Stimulated activated CD8-positive, alpha-beta memory T cell treated with anti-CD3 and anti-CD28 coated beads, Interleukin-7, amount 100 ng/mL, for 4 hours (primary cell): Measurements from ENCODE around the gene NUDCD3.

Experiments
- DNase-seq, 2 donors: peaks; one replicate each; pipeline ENCODE4 v3.0.0-alpha.2; 2020; ENCODE audit warnings: low read depth in 2 of 2

Gene NUDCD3

DNA sequence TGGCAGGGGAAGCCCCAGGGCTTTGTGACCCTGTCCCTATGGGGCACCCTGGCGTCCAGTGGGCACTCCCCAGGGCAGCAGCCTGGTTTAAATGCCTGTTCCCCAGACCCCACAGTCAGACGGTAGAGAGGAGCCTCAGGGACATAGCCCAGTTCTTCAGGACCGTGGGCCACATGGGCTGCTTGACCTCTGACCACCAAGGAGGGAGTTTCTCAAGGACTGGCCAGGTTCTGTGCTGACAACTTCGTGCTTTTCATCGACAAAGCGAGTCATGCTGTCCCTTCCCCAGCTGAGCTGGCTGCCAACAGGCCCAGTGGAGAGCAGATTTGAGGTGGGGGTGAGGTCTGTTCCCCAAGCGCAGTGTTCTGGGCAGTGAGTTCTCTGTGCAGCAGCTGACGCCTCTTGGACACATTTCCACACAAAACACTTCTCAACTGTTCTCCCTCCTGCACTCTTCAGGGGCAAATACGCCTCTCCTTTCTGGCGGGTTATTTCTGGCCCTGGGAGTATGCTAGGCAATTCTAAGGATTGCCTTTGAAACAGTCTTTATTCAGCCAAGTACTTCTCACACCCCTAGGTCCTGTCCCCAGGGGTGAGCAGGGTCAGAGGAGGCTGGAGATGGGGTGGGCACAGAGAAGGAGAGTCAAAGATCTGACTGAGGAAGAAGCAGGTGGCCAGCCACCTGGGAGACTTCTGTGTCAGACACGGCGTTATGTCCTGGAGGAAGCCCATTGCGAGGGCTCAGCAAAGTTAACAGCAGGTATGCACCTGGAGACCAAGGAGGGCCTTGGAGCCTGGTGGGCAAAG is 107.8 kb downstream of the NUDCD3 start:
- no peak for DNase-seq

DNA sequence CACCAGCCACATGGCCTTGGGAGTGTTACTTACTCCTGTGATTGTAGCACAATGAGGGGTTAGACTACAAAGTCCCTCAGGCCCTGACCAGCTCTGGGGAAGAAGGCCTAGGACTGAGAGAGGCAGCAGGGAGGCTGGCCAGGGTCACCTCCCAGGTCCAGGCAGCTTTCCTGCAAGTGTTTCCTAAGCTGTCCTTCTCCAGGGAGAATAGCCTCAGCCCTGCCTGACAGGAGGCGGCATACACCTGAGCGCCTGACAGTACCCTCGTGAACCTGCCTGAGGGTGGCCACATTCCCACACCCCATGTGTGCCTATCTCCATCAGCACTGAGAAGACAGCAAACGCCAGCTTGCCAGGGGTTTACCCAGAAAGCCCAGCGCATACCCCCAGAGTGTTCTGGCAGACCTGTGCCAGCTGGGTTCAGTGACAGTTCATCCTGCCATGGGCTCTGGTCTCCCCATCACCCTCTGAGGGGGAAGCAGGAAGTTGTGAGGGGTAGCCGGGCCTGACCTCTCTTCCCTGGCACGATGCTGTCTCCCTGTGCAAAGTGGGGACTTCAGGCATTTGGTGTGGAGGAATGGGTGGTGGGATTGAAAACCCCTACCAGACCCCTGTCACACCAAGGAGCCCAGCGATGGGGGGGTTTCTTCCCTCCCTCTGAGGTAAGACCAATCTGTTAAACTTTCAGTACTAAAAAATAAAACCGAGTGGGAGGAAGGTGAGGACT is 108.8 kb downstream of the NUDCD3 start:
- no peak for DNase-seq

DNA sequence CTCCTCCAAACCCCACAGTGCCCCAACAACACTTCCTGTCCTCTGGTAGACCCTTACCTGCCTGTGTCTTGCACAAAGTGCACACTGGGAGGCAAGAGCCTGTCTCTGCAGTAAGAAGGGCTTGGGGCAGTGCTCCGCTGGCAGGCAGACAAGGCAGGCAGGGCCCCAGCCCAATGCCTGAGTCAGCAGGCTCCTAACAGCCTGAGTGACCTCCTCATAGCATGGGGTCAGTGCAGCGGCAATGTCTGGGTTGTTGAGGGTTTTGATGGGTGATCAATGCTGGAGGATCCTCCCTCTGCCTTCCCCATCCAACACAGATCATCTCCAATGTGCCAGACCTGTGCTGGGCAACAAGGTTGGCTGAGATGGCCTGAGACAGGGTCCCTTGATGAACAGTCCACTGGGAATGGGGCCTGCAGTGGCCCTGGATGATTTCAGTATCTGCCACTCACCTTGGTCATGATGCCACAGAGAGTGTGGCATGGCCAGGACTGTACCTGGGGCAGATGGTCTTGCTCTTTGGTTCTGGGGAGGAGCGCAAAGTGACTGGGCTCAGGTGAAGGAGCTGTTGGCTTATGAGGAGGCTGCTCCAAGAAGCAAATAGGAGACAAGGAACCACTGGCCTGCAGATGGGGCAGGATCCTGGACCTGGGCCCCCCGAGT is 109.5 kb downstream of the NUDCD3 start:
- DNase-seq = no peak

DNA sequence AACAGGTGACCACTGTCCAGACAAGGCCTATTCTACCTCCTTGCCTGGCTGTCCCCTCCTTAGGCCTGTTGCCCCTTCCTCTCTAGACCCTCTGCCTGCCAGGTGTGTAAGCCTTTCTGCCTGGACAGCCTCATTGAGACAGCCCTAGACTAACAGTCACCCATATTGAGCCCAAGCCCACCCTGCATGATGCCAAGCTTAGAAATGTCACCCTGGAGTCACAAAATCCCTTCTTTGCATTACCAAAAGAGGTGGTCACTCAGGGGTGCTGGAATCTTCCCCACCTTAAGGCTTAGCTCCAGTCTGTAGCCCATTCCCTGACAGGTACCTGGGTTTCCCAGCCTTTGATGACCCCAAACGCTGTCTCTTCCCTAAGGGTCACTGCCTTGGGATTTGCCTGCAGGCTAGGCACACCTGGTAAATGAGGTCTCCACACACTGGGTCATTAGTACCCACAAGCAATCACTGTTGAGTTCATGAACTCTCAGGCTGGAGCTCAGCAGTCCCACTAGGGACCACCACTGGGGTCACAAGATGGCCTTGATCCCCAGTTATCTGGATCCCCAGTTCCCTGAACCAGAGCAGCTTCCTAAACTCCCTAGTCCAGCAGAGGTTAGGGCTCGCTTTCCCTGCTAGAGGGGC is 110.1 kb downstream of the NUDCD3 start:
- no peak for DNase-seq

DNA sequence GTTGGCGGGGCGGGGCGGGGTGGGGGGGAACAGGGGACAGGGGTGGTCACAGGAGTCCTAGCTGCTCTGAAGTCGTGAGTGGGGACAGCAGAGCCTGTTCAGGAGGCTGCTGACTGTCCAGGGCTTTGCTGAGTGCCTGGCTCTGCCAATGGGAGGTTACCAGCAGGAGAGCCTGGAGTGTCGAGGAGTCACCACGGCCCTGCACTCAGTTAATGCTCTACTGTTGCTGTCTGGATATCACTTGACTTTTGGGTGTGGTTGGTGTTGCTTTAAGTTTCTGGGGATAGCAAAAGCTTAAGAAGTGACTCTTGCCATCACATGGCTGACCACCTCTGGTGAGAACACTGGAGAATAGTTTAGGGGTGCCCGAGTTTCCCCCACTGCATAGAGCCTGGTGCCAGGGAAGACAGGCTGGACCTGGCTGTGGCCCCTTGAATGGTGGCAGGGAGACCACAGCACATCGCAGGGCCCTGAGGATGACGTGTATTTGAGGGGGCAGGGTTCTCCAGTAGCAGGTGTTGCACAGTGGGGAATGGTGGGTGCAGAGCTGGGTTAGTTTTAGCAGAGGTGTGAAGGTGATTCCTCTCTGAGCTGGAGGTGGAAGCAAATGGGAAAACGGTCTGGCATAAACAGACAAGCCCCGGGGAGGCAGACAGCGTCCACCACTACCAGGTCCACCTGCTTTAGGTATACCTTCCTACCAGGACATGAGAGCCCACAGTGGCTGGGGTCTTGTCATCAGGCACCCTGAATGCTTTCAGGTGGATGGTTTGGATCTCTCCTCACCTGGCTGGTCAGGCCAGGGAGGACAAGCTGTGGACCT is 110.9 kb downstream of the NUDCD3 start:
- DNase-seq = no peak

DNA sequence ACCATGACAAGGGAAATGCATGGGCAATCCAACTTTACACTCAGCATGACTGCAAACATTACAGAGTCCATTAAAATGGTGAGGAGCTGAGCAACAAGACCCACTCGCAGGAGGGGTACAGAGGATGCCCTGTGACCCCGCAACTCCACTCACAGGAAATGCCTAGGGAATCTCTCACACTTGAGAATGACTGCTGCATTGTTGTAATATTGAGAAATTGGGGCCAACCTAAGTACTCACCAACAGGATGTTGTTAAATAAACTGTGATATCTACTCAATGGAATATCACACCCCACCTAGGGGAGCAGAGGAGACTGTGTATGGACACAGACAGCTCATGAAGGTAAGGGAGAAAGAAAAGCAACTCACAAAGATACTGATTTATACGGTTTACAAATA is 111.7 kb downstream of the NUDCD3 start:
- DNase-seq = no peak

DNA sequence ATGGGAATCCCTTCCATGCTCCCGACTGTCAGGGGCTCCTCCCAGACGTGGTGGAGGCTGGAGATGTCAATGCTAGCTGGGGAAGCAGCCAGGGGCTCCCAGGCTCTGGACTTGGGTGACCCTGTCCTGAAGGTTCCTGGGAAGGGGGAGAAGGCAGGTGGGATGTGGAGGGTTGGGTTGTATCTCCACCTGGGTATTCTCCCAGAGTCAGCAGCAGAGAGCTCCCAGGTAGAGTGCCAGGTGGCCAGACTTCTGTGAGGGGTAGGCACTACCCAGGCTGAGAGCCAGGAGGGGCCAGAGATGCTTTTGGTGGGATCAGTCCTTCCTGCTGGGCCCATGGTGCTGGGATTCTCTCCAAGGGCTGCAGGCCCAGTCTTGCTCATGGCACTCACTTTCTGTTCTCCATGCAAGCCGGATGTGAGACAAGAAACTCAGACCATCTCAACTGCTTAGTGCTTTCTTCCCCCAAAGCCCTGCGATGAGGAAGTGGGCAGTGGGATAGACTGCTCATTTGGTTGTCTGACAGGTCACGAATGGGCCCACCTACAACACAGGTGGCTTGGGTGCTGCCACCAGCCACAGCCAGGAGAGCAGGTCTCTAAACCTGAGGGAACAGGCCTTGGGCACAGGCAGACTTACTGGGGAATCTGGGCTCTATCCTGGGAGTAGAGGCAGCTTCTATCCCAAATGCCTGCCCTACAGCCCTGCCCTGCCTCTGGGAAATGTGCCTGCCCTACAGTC is 112.6 kb downstream of the NUDCD3 start:
- DNase-seq = no peak

DNA sequence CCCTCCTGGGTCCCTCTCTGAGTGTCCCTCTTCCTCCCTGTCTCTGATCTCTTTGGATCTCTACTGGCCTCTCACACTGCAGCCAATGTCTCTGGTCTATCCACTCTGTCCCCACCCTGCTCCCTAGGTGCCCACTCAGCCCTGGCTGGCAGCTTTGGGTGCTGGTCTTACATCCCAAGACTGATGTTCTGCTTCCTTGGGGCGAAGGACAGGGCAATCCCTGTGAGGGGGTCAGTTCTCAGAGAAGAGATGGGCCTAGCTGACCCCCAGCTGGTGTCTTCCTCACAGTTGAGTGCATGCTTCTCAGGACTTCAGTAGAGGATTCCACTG is 113.4 kb downstream of the NUDCD3 start:
- DNase-seq = no peak

DNA sequence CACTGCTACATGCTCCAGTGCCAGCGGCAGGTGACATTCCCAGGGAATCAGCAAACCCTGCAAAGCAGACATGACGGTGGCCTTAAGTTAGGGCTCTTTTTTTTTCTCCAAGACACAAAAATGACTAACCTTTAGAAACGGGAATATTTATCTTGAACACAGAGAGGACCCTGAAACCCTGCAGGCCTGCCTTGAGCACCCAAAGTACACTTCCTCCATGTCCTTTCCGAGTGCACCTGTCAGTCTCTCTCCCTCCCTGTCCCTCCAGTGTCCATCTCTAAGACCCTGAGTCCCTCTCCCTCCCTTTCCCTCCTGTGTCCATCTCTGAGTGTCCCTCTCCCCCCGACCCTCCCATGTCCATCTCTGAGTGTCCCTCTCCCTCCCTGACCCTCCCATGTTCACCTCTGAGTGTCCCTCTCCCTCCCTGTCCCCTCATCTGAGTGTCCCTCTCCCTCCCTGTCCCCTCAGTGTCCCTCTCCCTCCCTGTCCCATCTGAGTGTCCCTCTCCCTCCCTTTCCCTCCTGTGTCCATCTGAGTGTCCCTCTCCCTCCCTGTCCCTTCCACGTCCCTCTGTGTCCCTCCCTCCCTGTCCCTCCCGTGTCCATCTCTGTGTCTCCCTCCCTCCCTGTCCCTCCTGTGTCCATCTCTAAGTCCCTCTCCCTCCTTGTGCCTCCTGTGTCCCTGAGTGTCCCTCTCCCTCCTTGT is 113.9 kb downstream of the NUDCD3 start:
- DNase-seq = no peak

DNA sequence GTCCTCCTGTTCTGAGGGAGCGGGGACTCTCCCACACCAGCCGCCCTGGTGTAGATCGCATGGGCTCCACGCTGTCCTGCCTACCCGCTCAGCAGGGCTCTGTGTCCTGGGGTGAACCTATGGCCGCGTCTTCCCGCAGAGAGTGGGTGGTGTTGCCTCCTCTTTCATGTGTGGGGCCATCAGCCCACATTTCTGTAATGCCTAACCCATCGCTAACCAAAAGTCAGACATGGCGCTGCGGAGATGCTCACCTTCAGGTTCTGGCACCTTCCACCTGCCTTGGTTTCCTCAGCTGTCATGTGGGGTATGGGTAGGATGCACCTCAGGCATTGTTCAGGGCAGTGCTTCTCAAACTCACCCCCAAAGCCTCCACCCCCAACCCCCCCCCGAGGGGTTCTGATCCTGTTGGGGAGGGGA is 114.5 kb downstream of the NUDCD3 start:
- DNase-seq = no peak

DNA sequence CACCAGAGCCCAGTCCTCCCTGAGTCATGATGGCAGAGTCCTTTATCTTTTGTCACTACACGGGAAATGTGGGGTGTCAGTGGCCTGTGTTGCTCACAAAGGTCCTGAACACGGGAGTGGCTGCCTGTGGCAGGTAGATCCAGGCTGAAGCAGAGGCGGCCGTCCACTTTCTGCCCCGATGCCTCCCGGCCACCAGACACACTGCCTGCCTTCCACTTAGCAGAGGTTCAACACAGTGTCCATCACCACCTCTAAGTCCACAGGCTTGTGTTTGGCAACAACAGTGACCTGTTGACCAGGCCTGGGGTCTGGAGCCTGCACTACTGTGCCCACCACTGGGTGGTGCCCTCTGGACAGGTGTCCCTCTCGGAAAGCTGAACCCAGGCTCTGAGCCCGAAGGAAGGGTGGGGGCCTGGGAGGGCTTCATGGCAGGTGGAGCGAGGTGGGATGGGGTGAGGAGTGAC is 115.2 kb downstream of the NUDCD3 start:
- no peak for DNase-seq

DNA sequence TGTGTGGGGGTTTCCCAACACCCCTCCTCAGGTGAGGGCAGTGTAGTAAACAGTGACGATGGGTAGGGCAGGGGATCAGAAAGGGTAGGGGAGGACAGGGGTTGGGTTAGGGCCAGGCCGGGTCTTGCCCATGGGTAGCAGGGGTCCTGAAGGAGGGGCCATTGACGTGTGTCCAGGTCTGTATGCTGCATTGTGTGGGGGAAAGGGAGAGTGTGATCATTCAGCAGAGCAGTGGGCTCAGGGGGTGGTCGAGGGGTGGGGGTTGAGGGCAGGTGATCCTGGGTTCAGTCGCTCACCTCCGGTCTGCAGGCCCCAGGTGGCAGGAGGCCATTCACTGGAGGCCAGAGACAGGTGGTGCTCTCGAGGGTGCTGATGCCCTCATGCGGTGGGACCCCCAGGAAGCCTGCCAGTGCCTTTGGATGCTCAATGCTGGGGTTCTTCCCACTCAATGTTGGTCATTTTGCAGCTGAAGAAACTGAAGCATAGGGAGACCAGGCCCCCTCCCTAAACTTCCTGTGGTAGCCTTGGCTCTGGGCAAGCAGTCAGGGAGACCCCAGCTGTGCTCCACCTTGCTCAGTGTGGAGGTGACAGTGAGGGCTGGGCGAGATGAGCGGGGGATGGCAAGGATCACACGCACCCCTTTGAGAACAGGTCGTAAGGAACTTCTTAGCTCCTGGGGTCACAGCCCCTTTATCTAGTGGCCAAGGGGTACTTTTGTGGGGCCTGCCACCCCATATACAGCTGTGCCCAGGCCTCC is 116.3 kb downstream of the NUDCD3 start:
- no peak for DNase-seq

DNA sequence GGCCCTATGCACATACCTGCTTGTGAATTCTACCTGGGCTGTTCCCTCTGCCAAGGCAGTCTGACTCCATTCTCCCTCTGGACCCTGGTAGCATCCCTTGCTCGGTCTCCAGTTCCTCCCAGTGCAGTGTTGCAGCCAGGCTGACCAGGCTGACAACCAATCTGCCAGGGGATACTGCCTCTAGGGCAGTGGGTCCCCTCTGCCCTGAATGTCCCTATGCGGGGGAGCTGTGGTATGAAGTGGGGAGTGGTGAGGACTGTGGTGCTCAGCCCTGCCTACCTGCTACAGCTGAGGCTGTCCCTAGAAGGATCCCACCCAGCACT is 117.1 kb downstream of the NUDCD3 start:
- no peak for DNase-seq

DNA sequence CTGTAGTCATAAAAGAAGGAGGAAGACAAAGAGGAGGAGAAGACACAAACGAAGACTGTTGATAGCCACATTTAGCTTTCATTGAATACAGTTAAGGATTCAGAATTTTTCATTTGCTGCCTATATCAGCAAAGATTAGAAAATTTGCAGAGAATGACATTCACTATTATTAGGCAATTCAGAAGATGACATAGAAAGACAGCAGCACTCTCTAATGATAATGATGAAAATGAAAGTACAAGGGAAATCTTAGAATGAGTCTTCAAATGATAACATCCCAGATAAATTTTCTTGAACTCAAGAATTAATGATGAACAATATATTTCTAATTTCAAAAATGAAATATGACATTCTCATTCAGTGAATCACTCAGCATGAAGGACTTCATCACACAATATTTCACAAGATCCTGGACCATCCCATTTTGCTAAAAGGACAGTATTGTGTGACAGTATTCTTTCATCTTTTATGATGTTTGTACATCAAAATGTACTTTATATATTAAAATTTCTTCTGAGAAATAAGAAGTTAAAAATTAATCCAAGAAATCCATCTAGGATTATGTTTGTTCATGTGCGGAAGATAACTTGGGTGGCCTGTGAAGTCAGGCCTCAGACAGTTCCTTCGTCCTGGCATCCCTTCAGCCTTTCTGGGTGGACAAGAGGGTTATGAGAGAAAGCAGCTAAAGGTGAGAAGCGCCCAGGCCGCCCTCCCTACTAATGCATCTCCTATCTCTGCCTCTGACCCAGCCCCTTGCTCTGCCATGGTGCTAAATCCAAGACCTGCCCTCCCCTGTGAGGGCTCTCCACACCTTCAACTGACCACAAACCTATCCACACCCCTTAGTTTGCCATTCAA is 117.7 kb downstream of the NUDCD3 start:
- no peak for DNase-seq

DNA sequence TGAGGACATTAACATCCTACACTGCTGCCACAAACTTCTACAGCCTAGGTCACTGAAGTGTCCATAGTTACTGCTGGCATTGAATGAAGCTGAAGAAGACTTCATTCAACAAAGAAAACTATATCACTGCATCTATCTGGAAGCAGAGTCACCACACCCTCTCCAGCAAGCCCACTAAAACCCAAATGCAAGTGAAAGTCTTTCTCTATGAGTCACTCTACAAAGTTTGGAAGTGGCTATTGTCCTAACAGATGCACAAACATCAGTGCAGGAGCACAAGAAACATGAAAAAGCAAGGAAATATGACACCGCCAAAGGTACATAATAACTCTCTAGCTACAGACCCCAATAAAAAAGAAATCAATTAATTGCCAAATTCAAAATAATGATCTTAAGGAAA is 121.6 kb downstream of the NUDCD3 start:
- DNase-seq = no peak

DNA sequence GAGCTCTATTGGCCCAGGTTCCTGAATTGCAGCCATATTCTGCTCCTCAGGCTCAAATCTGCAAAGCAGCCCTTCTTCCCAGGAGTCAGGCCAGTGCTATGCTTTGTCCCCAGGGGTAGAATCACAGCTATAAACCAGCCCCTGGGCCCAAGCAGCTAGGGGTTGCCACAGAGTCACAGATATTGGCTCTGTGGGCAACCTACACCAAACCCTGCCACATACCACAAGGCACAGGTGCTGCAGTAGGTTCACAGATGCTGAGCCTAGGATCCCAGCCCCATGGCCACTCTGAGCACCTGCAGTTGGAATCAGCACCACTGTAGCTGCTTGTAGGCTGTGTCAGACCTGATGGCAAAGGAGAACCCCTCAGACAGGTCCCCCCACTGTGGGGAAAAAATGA is 122.0 kb downstream of the NUDCD3 start:
- DNase-seq = no peak

DNA sequence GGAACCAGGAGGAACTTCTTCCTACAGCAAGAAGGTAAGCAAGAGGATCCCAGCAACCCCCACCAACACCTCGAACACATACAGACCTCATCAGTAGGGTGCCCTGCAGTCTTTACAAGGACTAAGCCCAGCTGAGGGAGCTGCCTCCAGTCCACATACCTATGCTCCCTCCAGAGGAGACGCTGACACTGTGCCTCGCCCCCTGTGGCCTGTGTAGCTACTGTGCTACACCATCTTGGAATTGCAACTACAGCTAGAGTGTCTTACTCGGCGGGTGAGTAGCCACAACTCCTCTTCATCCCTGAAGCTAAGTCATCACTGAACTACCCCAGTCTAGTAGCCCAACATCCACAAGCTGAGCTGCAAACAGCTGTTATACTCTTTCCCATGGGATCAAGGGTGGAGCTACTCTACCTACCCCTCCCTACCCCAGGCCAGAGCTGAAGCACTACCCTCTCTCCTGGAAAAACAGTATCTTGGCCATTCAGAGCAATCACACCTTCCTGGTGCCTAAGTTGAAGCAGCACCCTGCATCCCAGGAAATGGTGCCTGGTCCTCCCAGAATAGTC is 122.9 kb downstream of the NUDCD3 start:
- no peak for DNase-seq

DNA sequence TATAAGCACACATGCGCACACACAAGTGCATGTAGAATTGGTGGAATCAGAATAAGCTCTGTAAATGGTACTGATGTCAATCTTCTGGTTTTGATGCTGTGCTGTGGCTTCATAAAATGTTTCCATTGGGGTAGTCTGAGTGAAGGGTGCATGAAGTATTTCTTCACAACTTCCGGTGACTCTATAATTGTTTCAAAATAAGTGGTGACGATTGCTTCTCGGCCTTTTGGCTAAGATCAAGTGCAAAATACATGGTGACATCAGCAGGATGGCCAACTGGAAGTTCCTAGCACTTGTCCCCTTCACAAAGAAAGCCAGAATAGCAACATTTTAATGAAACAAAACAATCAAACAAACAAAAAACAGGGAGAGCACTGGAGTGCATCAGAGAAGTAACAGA is 123.5 kb downstream of the NUDCD3 start:
- no peak for DNase-seq
